ENCODE data around the gene ARFGAP1. TPM values are rescaled to one million over a fixed set of nuclear protein-coding genes. Genes with fewer than 3 reads are reported as not detected.

The ARFGAP1 gene
- total RNA-seq, 1 donor from 2014 or later: 57.0 TPM

DNA sequence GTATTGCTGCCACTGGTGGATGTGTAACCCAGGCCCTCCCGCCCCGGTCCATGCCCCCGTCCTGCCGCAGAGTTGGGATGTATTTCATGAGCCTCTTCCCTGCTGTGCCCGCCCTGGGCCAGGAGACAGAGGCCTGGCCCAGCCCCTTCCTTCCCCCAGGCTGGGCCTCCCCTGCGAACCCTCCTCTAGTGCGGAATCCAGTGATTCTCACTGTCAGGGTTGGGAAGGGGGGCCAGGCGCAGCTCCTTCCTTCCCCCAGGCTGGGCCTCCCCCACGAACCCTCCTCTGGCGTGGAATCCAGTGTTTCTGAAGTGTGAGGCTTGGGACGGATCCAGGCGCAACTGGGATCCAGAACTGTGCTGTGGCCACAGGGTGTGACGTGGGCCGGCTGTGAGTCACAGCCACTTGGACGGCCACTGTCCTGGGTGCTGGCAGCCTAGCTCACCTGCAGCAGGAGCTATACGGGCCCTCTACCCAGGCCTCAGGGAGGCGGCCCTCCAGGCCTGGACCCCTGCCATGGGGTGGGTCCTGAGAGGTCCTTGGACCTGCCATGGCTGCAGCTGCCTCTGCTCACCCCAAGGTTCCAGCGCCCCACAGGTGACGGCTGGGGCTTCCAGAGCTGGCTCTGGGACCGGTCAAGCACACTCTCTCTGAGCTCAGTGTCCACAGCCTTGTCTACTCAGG, 48.7 kb downstream of the ARFGAP1 start:
- Histone ChIP-seq H3K4me1 (no peaks in the 10 kb centered on the region), H3K27ac (no peak overlapping the region), H3K27me3 (no peaks in the 10 kb centered on the region), H3K36me3 (no peaks in the 10 kb centered on the region), H3K9me3 (no peaks in the 10 kb centered on the region), H3K4me3 (no peak overlapping the region)
- DNase-seq (ENCODE audit: low spot score in 2 of 2): peak in 1 of 2 donors; percentile 62
- intact Hi-C loops (cut with DNase I): no loop called here
- TF ChIP-seq, protein P1, sequence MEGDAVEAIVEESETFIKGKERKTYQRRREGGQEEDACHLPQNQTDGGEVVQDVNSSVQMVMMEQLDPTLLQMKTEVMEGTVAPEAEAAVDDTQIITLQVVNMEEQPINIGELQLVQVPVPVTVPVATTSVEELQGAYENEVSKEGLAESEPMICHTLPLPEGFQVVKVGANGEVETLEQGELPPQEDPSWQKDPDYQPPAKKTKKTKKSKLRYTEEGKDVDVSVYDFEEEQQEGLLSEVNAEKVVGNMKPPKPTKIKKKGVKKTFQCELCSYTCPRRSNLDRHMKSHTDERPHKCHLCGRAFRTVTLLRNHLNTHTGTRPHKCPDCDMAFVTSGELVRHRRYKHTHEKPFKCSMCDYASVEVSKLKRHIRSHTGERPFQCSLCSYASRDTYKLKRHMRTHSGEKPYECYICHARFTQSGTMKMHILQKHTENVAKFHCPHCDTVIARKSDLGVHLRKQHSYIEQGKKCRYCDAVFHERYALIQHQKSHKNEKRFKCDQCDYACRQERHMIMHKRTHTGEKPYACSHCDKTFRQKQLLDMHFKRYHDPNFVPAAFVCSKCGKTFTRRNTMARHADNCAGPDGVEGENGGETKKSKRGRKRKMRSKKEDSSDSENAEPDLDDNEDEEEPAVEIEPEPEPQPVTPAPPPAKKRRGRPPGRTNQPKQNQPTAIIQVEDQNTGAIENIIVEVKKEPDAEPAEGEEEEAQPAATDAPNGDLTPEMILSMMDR (IDR thresholded peaks at IDR 0.05): no peak

DNA sequence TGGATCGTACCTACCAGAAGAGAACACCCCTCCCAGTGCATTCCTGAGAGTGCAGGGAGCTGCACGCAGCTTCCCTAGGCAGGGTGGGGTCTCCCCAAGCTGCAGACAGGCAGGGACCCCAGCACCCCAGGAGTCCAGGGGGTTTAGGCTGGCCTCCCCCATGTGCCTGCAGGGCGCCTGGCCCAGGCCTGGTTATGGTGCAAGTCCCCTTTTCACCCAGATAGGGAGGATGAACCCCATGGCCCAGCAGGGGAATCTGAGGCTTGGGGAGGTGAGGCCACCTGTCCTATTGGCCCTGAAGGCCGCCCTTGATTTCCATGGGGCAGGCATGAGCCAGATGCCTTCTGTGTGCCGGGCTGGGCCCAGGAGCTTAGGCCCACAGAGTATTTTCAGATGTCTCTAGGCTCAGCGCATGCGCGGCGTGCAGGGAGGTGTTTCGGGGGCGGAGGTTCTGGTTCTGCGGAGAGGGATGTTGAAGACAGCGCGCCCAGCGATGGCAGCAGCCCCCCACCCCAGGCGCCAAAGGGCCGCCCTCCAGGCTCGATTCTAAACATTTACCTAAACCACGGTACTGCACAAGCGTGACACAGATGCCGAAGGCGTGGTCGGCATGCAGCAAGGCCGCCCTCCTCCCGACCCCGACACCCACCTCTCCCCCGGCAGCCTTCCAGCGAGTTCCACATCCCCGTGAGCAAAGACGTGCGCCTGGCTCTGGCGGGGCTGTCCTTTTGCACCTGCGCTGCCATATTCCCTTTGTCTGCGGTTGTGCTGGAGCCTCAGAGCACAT, 49.7 kb downstream of the ARFGAP1 start:
- Histone ChIP-seq H3K27me3 (no peaks in the 10 kb centered on the region), H3K36me3 (no peaks in the 10 kb centered on the region), H3K4me3 (no peak overlapping the region), H3K9me3 (no peaks in the 10 kb centered on the region), H3K4me1 (no peaks in the 10 kb centered on the region), H3K27ac (no peak overlapping the region)
- intact Hi-C loops (cut with DNase I): no loop called here
- TF ChIP-seq, protein P1 (IDR thresholded peaks at IDR 0.05): no peak
- peak in 1 of 2 donors; percentile 50 for DNase-seq (ENCODE audit: low spot score in 2 of 2)

DNA sequence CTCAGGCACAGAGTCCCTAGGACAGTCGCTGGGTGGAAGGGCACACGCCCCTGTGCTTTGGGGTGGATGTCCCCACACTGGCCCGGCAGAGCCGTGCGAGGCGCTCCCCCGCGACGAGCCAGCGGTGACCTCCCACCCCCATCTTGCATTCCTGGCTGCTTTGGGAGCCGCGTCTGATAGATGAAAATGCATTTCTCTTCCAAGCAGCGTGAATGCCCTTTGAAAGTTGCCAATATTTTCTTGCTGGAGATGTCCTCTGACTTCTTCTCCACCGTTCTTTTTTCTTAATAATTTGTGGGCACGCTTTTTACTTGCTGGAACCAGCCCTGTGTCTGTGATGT, 50.3 kb downstream of the ARFGAP1 start:
- H3K9me3 ChIP-seq: no peaks in the 10 kb centered on the region
- H3K4me3 ChIP-seq: no peak overlapping the region
- no peaks in the 10 kb centered on the region for H3K4me1 ChIP-seq
- no peak for DNase-seq (ENCODE audit: low spot score in 2 of 2)
- intact Hi-C loops (cut with DNase I): no loop called here
- no peaks in the 10 kb centered on the region for H3K27me3 ChIP-seq
- no peak overlapping the region for H3K27ac ChIP-seq
- TF ChIP-seq, protein P1 (IDR thresholded peaks at IDR 0.05): no peak
- H3K36me3 ChIP-seq: no peaks in the 10 kb centered on the region

DNA sequence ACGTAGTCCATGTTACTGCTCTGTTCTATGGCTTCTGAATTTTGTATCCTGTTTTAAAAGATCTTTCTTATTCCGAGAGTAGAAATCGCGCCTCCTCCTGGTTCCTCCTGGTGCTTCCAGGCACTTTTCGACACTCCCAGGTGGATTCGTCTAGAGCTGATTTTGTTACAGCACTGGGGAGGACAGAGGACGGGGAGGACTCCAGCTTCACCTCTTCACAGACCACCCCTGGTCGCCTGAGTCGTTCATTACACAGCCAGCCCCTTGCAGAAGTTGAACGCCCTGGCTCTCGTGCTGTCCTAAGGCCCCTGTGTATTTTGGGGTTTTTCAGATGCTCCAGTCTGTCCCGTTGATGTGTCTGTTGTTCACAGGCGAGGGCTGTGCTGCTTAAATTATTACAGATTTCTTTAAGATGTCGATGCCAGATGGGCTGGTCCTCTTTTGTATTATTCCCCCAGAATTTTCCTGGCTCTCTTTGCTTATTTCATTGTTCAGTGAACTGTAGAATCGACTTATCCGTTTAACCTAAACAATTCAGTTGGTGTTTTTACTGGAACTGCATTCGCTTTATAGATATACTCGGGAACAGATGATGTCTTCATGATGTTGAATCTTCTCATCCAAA, 50.9 kb downstream of the ARFGAP1 start:
- intact Hi-C loops (cut with DNase I): no loop called here
- H3K36me3 ChIP-seq: no peaks in the 10 kb centered on the region
- H3K27me3 ChIP-seq: no peaks in the 10 kb centered on the region
- no peak overlapping the region for H3K4me3 ChIP-seq
- H3K4me1 ChIP-seq: no peaks in the 10 kb centered on the region
- no peaks in the 10 kb centered on the region for H3K9me3 ChIP-seq
- H3K27ac ChIP-seq: no peak overlapping the region
- TF ChIP-seq, protein P1 (IDR thresholded peaks at IDR 0.05): no peak
- peak in 1 of 2 donors; percentile 33 for DNase-seq (ENCODE audit: low spot score in 2 of 2)

DNA sequence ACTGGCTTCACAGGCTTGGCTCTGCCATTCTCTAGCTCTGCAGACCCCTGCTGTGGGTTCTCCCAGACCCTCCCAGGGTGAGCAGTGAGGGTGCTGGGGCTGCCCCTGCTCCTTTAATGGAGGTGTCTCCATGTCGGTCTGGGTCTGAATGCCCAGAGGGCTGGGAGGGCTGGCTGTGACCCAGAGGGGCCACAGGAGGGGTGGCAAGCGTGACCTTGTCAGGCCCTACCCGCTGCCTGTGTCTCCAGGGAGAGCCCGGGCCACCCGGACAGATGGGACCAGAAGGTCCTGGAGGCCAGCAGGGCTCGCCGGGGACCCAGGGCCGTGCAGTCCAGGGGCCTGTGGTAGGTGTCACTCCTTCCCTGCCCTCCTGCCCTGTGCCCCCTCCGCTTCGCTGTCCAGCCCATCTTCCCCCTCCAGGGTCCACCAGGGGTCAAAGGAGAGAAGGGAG, 52.4 kb downstream of the ARFGAP1 start:
- DNase-seq (ENCODE audit: low spot score in 2 of 2): peak in 1 of 2 donors; percentile 56
- H3K27me3 ChIP-seq: no peaks in the 10 kb centered on the region
- no peak overlapping the region for H3K4me3 ChIP-seq
- no peaks in the 10 kb centered on the region for H3K36me3 ChIP-seq
- no peaks in the 10 kb centered on the region for H3K9me3 ChIP-seq
- H3K27ac ChIP-seq: no peak overlapping the region
- TF ChIP-seq, protein P1 (IDR thresholded peaks at IDR 0.05): no peak
- intact Hi-C loops (cut with DNase I): no loop called here
- no peaks in the 10 kb centered on the region for H3K4me1 ChIP-seq
